Endothelial cell (in vitro differentiated cells): ENCODE measurements around the gene BAZ1B. TPM values are rescaled to one million over a fixed set of nuclear protein-coding genes. Genes with fewer than 3 reads are reported as not detected.

Experiments
- DNase-seq: peaks from one replicate; pipeline ENCODE4 v3.0.0; 2021; ENCODE audit warnings: low spot score
- H3K27ac Mint-ChIP-seq: one replicate; pipeline ENCODE4 v1.8.0; 2021; ENCODE audit warnings: mixed read lengths, inconsistent platforms; ENCODE audit not compliant: unreplicated experiment
- H3K27me3 Mint-ChIP-seq: one replicate; pipeline ENCODE4 v1.8.0; 2021; ENCODE audit warnings: mild to moderate bottlenecking, moderate library complexity, mixed read lengths, inconsistent platforms; ENCODE audit not compliant: unreplicated experiment
- H3K36me3 Mint-ChIP-seq: one replicate; pipeline ENCODE4 v1.8.0; 2021; ENCODE audit warnings: mild to moderate bottlenecking, low read depth, mixed read lengths, inconsistent platforms; ENCODE audit not compliant: unreplicated experiment
- H3K4me1 Mint-ChIP-seq: one replicate; pipeline ENCODE4 v1.8.0; 2021; ENCODE audit warnings: mild to moderate bottlenecking, mixed read lengths, inconsistent platforms; ENCODE audit not compliant: unreplicated experiment
- H3K4me3 Mint-ChIP-seq: one replicate; pipeline ENCODE4 v1.8.0; 2021; ENCODE audit warnings: mild to moderate bottlenecking, mixed read lengths, inconsistent platforms; ENCODE audit not compliant: unreplicated experiment
- H3K9me3 Mint-ChIP-seq: one replicate; pipeline ENCODE4 v1.8.0; 2021; ENCODE audit warnings: mixed read lengths, inconsistent platforms; ENCODE audit not compliant: unreplicated experiment
- long read RNA-seq: library from polyadenylated mRNA; unstranded; transcript quantifications from one replicate; pipeline ENCODE4 v2.0.0, GENCODE V29; 2020; ENCODE audit not compliant: unreplicated experiment
- total RNA-seq: library from RNA; stranded (reverse); fragmentation: NEBNext Ultra II Directional; extraction: Animal tissue kit (Norgen Biotek cat#: 25700); gene quantifications from one replicate; pipeline ENCODE4 v1.2.1, GENCODE V29; 2021; ENCODE audit not compliant: unreplicated experiment
- TF ChIP-seq, protein P1 (sequence below): fragments of 200-600 bp; sonication (generic); IDR thresholded peaks from one replicate; pipeline ENCODE4 v1.5.0; 2021; ENCODE audit warnings: antibody characterized with exemption; ENCODE audit not compliant: unreplicated experiment

BAZ1B gene, protein sequence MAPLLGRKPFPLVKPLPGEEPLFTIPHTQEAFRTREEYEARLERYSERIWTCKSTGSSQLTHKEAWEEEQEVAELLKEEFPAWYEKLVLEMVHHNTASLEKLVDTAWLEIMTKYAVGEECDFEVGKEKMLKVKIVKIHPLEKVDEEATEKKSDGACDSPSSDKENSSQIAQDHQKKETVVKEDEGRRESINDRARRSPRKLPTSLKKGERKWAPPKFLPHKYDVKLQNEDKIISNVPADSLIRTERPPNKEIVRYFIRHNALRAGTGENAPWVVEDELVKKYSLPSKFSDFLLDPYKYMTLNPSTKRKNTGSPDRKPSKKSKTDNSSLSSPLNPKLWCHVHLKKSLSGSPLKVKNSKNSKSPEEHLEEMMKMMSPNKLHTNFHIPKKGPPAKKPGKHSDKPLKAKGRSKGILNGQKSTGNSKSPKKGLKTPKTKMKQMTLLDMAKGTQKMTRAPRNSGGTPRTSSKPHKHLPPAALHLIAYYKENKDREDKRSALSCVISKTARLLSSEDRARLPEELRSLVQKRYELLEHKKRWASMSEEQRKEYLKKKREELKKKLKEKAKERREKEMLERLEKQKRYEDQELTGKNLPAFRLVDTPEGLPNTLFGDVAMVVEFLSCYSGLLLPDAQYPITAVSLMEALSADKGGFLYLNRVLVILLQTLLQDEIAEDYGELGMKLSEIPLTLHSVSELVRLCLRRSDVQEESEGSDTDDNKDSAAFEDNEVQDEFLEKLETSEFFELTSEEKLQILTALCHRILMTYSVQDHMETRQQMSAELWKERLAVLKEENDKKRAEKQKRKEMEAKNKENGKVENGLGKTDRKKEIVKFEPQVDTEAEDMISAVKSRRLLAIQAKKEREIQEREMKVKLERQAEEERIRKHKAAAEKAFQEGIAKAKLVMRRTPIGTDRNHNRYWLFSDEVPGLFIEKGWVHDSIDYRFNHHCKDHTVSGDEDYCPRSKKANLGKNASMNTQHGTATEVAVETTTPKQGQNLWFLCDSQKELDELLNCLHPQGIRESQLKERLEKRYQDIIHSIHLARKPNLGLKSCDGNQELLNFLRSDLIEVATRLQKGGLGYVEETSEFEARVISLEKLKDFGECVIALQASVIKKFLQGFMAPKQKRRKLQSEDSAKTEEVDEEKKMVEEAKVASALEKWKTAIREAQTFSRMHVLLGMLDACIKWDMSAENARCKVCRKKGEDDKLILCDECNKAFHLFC (N-terminal part only)
- total RNA-seq: 56.5 TPM
- long read RNA-seq, partial matches to known transcripts: 15 of 22 reads
- long read RNA-seq, other reads (novel, unspliced or antisense): 7 of 22 reads

DNA sequence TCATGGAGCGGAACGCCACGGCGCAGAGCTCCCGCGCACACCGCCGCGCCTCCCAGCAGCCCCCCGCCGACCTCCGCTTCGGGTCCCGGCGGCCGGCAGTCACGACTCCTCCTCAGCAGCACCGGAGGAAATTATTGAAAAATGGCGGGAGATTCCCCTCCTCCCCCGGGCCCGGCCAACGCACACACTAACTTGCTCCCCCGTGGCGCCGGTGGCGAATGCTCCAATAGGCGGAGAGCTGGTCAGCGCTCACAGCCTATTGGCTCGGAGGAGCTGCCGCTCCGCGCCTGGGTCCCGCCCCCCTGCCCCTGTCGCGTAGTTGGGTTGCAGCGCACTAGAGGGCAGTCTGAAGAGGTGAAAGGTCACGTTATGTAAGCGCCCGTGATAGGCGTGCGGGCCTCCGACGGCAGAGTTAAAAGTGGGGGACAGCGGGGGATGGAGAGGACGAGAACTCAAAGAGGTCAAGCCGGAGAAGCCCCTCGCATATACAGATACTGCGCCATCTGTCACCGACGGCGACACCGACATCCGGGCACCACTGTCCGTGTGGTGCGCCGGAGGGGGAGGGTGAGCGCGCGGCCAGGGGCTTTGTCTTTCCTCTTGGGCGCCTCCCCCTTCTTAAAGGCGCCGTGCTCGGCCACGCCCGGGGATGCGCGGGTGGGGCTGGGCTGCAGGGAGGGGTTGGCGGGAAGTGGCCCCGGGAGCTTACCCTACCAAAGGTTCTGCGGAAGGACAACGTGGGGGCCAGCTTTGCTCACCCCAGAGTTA, at the start of gene BAZ1B:
Gene BAZ1B, minus strand, starts transcription at position 189 of the 768 bp plus-strand sequence. CDS start 360 bp downstream, outside the sequence.
- Mint-ChIP-seq H3K36me3 (peaks cover 6% of the 10 kb centered on the region), H3K4me1 (peaks cover 42% of the 10 kb centered on the region), H3K27me3 (peaks cover 3% of the 10 kb centered on the region), H3K4me3 (peak within 1 kb of the TSS; percentile 96), H3K27ac (peak within 1 kb of the TSS; percentile 89), H3K9me3 (no peaks in the 10 kb centered on the region)
- TF ChIP-seq, protein P1, sequence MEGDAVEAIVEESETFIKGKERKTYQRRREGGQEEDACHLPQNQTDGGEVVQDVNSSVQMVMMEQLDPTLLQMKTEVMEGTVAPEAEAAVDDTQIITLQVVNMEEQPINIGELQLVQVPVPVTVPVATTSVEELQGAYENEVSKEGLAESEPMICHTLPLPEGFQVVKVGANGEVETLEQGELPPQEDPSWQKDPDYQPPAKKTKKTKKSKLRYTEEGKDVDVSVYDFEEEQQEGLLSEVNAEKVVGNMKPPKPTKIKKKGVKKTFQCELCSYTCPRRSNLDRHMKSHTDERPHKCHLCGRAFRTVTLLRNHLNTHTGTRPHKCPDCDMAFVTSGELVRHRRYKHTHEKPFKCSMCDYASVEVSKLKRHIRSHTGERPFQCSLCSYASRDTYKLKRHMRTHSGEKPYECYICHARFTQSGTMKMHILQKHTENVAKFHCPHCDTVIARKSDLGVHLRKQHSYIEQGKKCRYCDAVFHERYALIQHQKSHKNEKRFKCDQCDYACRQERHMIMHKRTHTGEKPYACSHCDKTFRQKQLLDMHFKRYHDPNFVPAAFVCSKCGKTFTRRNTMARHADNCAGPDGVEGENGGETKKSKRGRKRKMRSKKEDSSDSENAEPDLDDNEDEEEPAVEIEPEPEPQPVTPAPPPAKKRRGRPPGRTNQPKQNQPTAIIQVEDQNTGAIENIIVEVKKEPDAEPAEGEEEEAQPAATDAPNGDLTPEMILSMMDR: no peak
- peak; percentile 96 for DNase-seq

DNA sequence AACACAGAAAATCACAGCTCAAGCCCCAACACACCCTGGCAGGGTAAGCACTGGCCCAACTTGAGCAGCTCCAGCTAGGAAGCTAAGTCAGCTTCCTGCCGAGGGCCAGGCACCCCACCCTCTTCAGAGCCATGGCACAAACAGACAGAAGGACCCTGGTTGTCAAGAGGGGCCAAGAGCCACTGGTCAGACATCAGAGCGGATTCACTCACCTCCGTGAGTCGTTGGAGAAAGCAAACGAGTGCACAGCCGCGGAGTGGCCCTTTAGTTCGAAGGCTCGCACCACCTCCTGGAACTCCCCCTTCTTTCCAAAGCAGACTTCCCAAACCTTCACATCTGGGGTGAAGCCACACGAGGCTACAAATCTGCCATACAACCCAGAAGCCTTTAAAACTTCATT, 48.9 kb upstream of the BAZ1B start:
- no peaks in the 10 kb centered on the region for H3K9me3 Mint-ChIP-seq
- H3K4me3 Mint-ChIP-seq: no peak overlapping the region
- DNase-seq: no peak

DNA sequence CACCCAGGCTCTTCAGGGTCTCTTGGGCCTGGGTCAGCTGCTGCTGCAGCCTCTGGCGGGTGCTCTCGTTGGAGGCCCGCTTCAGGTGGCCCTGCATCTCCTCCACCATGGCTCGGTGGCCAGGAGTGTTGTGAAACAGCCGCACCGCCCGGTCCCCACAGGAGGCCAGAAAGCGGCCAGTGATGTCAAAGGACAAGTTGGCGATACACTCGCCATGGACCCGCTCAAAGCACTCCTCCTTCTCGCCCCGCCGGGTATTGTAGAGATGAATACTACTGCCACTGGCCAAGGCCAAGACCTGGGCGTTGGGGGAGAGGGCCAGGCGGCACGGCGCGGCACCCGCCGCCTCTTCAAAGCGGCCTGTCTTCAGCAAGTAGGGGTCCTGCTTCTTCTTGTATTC, 48.4 kb upstream of the BAZ1B start:
- Mint-ChIP-seq H3K4me3 (no peak overlapping the region), H3K27me3 (no peaks in the 10 kb centered on the region), H3K4me1 (no peaks in the 10 kb centered on the region), H3K36me3 (peaks cover 37% of the 10 kb centered on the region), H3K27ac (no peak overlapping the region), H3K9me3 (no peaks in the 10 kb centered on the region)
- no peak for DNase-seq
- TF ChIP-seq, protein P1: no peak

More for the DNA sequence above, 48.9 kb upstream of the BAZ1B start:
- Mint-ChIP-seq H3K36me3 (peaks cover 37% of the 10 kb centered on the region), H3K4me1 (no peaks in the 10 kb centered on the region), H3K27ac (no peak overlapping the region), H3K27me3 (no peaks in the 10 kb centered on the region)
- TF ChIP-seq, protein P1: no peak

DNA sequence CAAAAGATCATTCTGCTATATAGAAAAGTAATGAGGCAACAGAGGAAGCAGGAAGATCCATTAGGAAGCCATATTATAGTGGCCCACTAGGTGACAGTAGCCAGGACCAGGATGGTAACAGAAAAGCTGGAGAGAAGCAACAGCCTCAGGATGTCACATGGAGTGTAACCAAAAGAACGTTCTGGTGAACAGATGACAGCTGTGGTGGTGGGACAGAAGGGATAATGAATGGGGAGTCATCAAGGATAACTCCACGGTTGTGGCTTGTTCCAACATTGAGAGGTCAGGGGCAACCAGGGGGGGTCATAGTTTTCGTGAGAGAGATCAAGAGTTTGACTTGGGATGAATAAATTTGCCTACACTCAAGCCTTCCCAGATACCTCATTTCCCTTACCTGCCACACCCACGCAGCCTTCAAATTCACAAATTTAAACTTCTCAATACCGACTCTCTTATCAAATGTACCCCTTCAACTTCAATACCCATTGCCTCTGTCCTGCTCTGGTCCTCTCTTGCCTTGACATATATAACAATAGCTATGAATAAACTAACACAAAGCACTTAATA, 47.0 kb upstream of the BAZ1B start:
- TF ChIP-seq, protein P1: no peak
- Mint-ChIP-seq H3K9me3 (no peaks in the 10 kb centered on the region), H3K36me3 (peaks cover 32% of the 10 kb centered on the region), H3K4me1 (no peaks in the 10 kb centered on the region), H3K27ac (no peak overlapping the region), H3K4me3 (peak overlapping the region; percentile 39), H3K27me3 (no peaks in the 10 kb centered on the region)
- no peak for DNase-seq
